ENCODE measurements around the gene ANKRD23.

GRCh38 chr2:96888072-96889011, 44.5 kb upstream of the ANKRD23 start:
- TF ChIP-seq USF2 (IDR thresholded peaks at IDR 0.05; ENCODE audit: low read depth, low read length) (no peak), POLR2A (IDR thresholded peaks at IDR 0.05; ENCODE audit: low read depth, low read length) (no peak), CTCF (conservative IDR thresholded peaks at IDR 0.05; ENCODE audit: low read depth, low read length) (no peak), FOS (IDR thresholded peaks at IDR 0.05; ENCODE audit: low read depth, low read length) (no peak), NFE2L2 (IDR thresholded peaks at IDR 0.05; ENCODE audit: low read depth, low read length) (no peak), SMC3 (IDR thresholded peaks at IDR 0.05; ENCODE audit: low read depth, low read length) (no peak), RCOR1 (IDR thresholded peaks at IDR 0.05; ENCODE audit: insufficient replicate concordance, low read length) (no peak), CEBPB (IDR thresholded peaks at IDR 0.05; ENCODE audit: low read depth, low read length) (no peak)

Measured in IMR-90 (cell line).